ENCODE data around the gene ST6GAL1.

- TF ChIP-seq, protein P1, sequence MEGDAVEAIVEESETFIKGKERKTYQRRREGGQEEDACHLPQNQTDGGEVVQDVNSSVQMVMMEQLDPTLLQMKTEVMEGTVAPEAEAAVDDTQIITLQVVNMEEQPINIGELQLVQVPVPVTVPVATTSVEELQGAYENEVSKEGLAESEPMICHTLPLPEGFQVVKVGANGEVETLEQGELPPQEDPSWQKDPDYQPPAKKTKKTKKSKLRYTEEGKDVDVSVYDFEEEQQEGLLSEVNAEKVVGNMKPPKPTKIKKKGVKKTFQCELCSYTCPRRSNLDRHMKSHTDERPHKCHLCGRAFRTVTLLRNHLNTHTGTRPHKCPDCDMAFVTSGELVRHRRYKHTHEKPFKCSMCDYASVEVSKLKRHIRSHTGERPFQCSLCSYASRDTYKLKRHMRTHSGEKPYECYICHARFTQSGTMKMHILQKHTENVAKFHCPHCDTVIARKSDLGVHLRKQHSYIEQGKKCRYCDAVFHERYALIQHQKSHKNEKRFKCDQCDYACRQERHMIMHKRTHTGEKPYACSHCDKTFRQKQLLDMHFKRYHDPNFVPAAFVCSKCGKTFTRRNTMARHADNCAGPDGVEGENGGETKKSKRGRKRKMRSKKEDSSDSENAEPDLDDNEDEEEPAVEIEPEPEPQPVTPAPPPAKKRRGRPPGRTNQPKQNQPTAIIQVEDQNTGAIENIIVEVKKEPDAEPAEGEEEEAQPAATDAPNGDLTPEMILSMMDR (IDR thresholded peaks at IDR 0.05): no peak
- TF ChIP-seq EP300 (IDR thresholded peaks at IDR 0.05): no peak
Measured at GRCh38 chr3:186922790-186923189, 7.5 kb upstream of the ST6GAL1 start.
